Ascending aorta (tissue), 2 donors: ENCODE data around the gene PTPRO. TPM values are rescaled to one million over a fixed set of nuclear protein-coding genes. Genes with fewer than 3 reads are reported as not detected.
A peak's percentile ranks its signal among the peaks of the same experiment; 100 is the strongest.

Source experiments
- DNase-seq, 2 donors: peaks; one replicate each; pipeline ENCODE4 v3.0.0-alpha.2; 2019; ENCODE audit warnings: low spot score in 2 of 2
- H3K27ac ChIP-seq, 2 donors: fragments of 200-600 bp; sonication (generic); one replicate each; pipeline ENCODE4 v1.5.1; 2016 to 2017; ENCODE audit warnings: mild to moderate bottlenecking in 1 of 2
- H3K27me3 ChIP-seq: fragments of 200-600 bp; sonication (generic); one replicate; pipeline ENCODE4 v1.5.1; 2017
- H3K36me3 ChIP-seq, 2 donors: fragments of 200-600 bp; sonication (generic); one replicate each; pipeline ENCODE4 v1.5.1; 2016
- H3K4me1 ChIP-seq, 2 donors: fragments of 200-600 bp; sonication (generic); one replicate each; pipeline ENCODE4 v1.5.1; 2016 to 2017; ENCODE audit warnings: mild to moderate bottlenecking in 1 of 2
- H3K4me3 ChIP-seq, 2 donors: fragments of 200-600 bp; sonication (generic); one replicate each; pipeline ENCODE4 v1.5.1; 2016 to 2017; ENCODE audit warnings: mild to moderate bottlenecking in 1 of 2
- H3K9me3 ChIP-seq, 2 donors: fragments of 200-600 bp; sonication (generic); one replicate each; pipeline ENCODE4 v1.5.1; 2016
- CTCF ChIP-seq, 3 experiments: fragments of 200-600 bp in 2 of 3; fragments of 450-650 bp in 1 of 3; sonication (generic) in 2 of 3; IDR thresholded peaks; one replicate each; pipeline ENCODE4 v1.5.1; 2016 to 2019; ENCODE audit warnings: antibody characterized with exemption in 3 of 3, mild to moderate bottlenecking in 1 of 3, moderate library complexity in 1 of 3
- intact Hi-C: fragments of 100-400 bp; cut with DNase I; formaldehyde crosslinking; loops from one replicate; pipeline ENCODE4 v1.15.1; 2023
- total RNA-seq: library from RNA; depleted of rRNA; stranded (reverse); fragments of >200 nt; gene quantifications from one replicate; pipeline ENCODE4 v1.1.0, GENCODE V29; 2016

The PTPRO gene
- total RNA-seq, 1 donor from 2014 or later, result 0.11 TPM

DNA sequence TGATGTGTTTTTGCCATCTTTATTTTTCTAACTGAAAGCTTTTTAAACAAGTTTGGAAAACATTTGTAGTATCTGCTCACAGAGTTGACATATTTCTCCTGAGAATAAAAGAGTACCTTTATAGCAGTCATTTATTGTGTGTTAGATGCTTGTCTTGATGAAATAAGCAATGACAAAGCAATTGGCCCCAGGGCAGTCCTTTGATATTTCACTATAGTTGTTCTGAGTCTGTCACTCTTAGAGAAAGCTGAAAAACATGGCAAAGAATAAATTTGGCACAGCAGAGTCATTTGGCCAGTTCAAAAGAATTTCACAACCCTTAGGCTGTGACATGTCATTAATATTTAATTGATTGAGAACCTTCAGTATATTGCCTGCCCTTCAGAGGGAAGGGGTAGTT, 166.2 kb downstream of the PTPRO start:
- Histone ChIP-seq H3K27ac (no peak overlapping the region), H3K4me1 (no peaks in the 10 kb centered on the region), H3K9me3 (no peaks in the 10 kb centered on the region), H3K36me3 (no peaks in the 10 kb centered on the region), H3K27me3 (no peaks in the 10 kb centered on the region), H3K4me3 (no peak overlapping the region)
- TF ChIP-seq CTCF (IDR thresholded peaks at IDR 0.05), result no peak
- no peak for DNase-seq
- intact Hi-C loops, result no loop called here

- H3K27me3 ChIP-seq, result no peaks in the 10 kb centered on the region
- no peak overlapping the region for H3K27ac ChIP-seq
- DNase-seq, result no peak
- no peaks in the 10 kb centered on the region for H3K9me3 ChIP-seq
- no peaks in the 10 kb centered on the region for H3K36me3 ChIP-seq
- no peak overlapping the region for H3K4me3 ChIP-seq
- no peaks in the 10 kb centered on the region for H3K4me1 ChIP-seq
- TF ChIP-seq CTCF (IDR thresholded peaks at IDR 0.05), result no peak
- intact Hi-C loops, result no loop called here
Observed at GRCh38 chr12:15494329-15495046, 172.2 kb downstream of the PTPRO start.

DNA sequence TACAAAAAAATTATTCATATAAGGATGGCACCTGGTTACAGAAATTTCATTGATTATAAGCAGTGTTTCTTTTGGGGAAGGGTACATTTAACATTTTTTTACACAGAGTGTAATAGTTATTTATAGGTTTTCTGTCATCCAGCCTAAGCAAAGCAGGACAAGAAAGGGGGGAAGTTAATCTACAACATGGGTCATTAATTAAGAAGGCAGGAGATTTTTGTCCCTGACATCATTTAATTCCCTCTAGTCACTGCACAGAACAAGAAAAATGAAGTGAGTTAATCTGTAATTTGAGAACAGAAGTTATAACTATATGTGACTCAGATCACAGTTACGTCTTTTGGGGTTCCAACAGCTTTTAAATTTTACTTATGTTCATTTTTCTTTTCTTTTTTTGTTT, 173.4 kb downstream of the PTPRO start:
- DNase-seq, result no peak
- H3K36me3 ChIP-seq, result no peaks in the 10 kb centered on the region
- no peak for TF ChIP-seq CTCF (IDR thresholded peaks at IDR 0.05)
- H3K4me3 ChIP-seq, result no peak overlapping the region
- no peak overlapping the region for H3K27ac ChIP-seq
- H3K9me3 ChIP-seq, result no peaks in the 10 kb centered on the region
- no peaks in the 10 kb centered on the region for H3K4me1 ChIP-seq
- intact Hi-C loops, result no loop called here
- H3K27me3 ChIP-seq, result no peaks in the 10 kb centered on the region

DNA sequence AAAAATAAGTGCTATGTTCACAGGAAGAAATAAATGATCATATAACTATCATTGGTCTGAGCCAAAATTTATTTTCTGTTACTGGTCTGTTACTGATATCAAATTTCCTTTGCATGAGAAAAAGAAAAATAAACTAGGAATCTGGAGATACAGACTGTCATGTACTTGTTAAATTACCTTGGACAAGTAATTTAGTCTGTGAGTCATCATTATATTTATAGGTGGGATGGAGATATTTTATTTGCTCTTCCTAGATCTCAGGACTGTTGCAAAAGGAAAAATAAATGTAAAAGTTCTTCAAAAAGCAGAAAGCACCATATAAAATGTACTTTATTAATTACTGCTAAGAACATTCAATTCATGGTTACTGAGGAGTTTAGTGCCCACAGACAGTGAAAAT, 174.4 kb downstream of the PTPRO start:
- TF ChIP-seq CTCF (IDR thresholded peaks at IDR 0.05), result no peak
- Histone ChIP-seq H3K4me1 (no peaks in the 10 kb centered on the region), H3K27me3 (no peaks in the 10 kb centered on the region), H3K9me3 (no peaks in the 10 kb centered on the region), H3K4me3 (no peak overlapping the region), H3K36me3 (no peaks in the 10 kb centered on the region), H3K27ac (no peak overlapping the region)
- intact Hi-C loops, result no loop called here
- DNase-seq, result no peak

- no peaks in the 10 kb centered on the region for H3K9me3 ChIP-seq
- H3K4me1 ChIP-seq, result no peaks in the 10 kb centered on the region
- TF ChIP-seq CTCF (IDR thresholded peaks at IDR 0.05), result no peak
- no peak for DNase-seq
- no peaks in the 10 kb centered on the region for H3K36me3 ChIP-seq
- intact Hi-C loops, result no loop called here
- no peak overlapping the region for H3K27ac ChIP-seq
- H3K27me3 ChIP-seq, result no peaks in the 10 kb centered on the region
- peak overlapping the region; percentile 20 to 44 for H3K4me3 ChIP-seq
Observed at GRCh38 chr12:15497671-15498292, 175.5 kb downstream of the PTPRO start.
